ENCODE results near the gene BRMS1. TPM values are rescaled to one million over a fixed set of nuclear protein-coding genes. Genes with fewer than 3 reads are reported as not detected.

The BRMS1 gene
- total RNA-seq, 1 experiment from 2014 or later = 80.5 TPM

DNA sequence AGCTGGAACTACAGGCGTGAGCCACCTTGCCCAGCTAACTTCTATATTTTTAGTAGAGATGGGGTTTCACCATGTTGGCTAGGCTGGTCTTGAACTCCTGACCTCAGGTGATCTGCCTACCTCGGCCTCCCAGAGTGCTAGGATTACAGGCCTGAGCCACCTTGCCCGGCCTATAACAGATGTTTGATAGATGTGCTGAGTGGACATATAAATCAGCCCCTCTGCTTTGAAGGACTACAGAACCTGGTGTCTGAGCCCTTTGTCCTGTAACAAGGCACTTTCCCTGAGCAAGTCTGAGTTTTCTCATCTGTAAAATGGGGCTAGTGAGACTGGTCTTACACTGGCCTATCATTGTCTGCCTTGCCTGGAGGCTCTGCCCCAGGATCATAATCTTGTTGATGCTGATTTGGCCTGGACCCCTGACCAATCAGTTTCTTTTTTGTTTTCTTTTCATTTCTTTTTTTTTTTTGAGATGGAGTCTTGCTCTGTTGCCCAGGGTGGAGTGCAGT is 15.7 kb downstream of the BRMS1 start:
- Histone ChIP-seq H3K4me3 (ENCODE audit: low read depth in 2 of 2, low read length in 2 of 2) (no peak overlapping the region), H3K4me1 (ENCODE audit: control insufficient read depth, insufficient read depth, low read length) (peaks cover 18% of the 10 kb centered on the region), H3K36me3 (ENCODE audit: control insufficient read depth, insufficient read depth, low read length) (no peaks in the 10 kb centered on the region), H3K27ac (ENCODE audit: low read length) (no peak overlapping the region), H3K27me3 (ENCODE audit: control insufficient read depth, insufficient read depth, low read length) (no peaks in the 10 kb centered on the region), H3K9me3 (ENCODE audit: control insufficient read depth, insufficient read depth, low read depth, low read length) (no peaks in the 10 kb centered on the region)
- in situ Hi-C loops (cut with HindIII; ENCODE audit: low pct_unique_long_range_greater_than_20kb, low sequenced_read_pairs) (no loop called here), intact Hi-C loops (cut with micrococcal nuclease; ENCODE audit: unreplicated experiment) (loop anchor here (2.0 kb wide), 1 partner anchor 16 kb away; no protein-coding TSS in a partner anchor)
- DNase-seq (ENCODE audit: low read depth, low spot score) (no peak), ATAC-seq (no peak)
- no peak for TF ChIP-seq SIN3A (IDR thresholded peaks at IDR 0.05; ENCODE audit: borderline replicate concordance, insufficient read depth, low read depth, low read length)
- TF ChIP-seq TCF7L2 (IDR thresholded peaks at IDR 0.05; ENCODE audit: low read depth, low read length) = no peak
- no peak for TF ChIP-seq POLR2AphosphoS5 (IDR thresholded peaks at IDR 0.05; ENCODE audit: low read depth, low read length)
- no TSS peak for BruUV-seq (replicated peaks)
- ChIA-PET POLR2A (no interaction called here), CTCF (interaction anchor here (0.7 to 1.2 kb wide), 3 partner anchors 17 to 31 kb away, joined by 5 to 15 read pairs (median 5); no protein-coding TSS in a partner anchor)

DNA sequence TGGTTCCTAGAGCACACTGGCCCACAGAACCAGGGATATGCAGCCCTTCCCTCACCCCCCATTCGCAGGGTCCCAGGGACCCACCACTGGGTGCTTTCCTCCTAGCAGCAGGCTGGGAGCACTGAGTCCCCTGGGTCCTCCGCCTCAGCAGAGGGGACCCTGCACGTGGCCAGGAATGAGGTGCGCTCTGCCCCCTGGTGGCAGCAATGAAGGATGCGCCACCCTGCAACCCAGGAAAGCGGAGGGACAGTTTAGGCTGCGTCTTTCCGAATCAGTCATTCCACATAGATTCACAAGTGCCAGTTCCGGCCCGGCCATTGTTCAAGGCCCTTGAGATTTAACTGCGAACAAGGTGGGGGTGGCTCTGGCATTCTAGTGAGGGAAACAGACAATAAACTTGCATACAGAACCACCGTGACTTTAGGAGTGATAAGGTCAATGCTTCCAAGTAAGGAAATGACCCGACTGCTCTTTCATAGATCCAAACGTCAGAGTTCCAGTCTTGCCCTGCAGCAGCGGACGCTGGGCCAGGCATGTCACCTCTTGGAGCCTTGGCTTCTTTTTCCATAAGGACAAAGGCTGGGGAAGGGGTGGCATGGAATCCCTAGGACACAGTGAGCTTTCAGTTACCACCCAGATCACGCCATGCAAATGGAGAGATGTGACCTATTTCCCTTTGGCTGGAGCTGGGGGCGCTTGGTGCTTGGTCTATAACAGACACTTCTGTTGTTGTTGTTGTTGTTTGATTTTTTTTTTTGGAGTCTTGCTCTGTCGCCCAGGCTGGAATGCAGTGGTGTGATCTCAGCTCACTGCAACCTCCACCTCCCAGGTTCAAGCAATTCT is 16.4 kb downstream of the BRMS1 start:
- POLR2A ChIA-PET = no interaction called here
- peak; percentile 72 for DNase-seq (ENCODE audit: low read depth, low spot score)
- no peaks in the 10 kb centered on the region for H3K36me3 ChIP-seq (ENCODE audit: control insufficient read depth, insufficient read depth, low read length)
- peak; percentile 25; the same call in 1 of the 2 replicates for TF ChIP-seq SIN3A (IDR thresholded peaks at IDR 0.05; ENCODE audit: borderline replicate concordance, insufficient read depth, low read depth, low read length)
- peak; percentile 59; the same call in 1 of the 2 replicates for TF ChIP-seq TCF7L2 (IDR thresholded peaks at IDR 0.05; ENCODE audit: low read depth, low read length)
- 0 out of 2 replicates have a peak, but pooled peaks have one; percentile 53 for TF ChIP-seq POLR2AphosphoS5 (IDR thresholded peaks at IDR 0.05; ENCODE audit: low read depth, low read length)
- TF ChIP-seq, protein P1, sequence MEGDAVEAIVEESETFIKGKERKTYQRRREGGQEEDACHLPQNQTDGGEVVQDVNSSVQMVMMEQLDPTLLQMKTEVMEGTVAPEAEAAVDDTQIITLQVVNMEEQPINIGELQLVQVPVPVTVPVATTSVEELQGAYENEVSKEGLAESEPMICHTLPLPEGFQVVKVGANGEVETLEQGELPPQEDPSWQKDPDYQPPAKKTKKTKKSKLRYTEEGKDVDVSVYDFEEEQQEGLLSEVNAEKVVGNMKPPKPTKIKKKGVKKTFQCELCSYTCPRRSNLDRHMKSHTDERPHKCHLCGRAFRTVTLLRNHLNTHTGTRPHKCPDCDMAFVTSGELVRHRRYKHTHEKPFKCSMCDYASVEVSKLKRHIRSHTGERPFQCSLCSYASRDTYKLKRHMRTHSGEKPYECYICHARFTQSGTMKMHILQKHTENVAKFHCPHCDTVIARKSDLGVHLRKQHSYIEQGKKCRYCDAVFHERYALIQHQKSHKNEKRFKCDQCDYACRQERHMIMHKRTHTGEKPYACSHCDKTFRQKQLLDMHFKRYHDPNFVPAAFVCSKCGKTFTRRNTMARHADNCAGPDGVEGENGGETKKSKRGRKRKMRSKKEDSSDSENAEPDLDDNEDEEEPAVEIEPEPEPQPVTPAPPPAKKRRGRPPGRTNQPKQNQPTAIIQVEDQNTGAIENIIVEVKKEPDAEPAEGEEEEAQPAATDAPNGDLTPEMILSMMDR (IDR thresholded peaks at IDR 0.05) = peak; percentile 99
- TF ChIP-seq, protein P2, sequence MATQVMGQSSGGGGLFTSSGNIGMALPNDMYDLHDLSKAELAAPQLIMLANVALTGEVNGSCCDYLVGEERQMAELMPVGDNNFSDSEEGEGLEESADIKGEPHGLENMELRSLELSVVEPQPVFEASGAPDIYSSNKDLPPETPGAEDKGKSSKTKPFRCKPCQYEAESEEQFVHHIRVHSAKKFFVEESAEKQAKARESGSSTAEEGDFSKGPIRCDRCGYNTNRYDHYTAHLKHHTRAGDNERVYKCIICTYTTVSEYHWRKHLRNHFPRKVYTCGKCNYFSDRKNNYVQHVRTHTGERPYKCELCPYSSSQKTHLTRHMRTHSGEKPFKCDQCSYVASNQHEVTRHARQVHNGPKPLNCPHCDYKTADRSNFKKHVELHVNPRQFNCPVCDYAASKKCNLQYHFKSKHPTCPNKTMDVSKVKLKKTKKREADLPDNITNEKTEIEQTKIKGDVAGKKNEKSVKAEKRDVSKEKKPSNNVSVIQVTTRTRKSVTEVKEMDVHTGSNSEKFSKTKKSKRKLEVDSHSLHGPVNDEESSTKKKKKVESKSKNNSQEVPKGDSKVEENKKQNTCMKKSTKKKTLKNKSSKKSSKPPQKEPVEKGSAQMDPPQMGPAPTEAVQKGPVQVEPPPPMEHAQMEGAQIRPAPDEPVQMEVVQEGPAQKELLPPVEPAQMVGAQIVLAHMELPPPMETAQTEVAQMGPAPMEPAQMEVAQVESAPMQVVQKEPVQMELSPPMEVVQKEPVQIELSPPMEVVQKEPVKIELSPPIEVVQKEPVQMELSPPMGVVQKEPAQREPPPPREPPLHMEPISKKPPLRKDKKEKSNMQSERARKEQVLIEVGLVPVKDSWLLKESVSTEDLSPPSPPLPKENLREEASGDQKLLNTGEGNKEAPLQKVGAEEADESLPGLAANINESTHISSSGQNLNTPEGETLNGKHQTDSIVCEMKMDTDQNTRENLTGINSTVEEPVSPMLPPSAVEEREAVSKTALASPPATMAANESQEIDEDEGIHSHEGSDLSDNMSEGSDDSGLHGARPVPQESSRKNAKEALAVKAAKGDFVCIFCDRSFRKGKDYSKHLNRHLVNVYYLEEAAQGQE (IDR thresholded peaks at IDR 0.05; ENCODE audit: insufficient read depth in 1 of 2, low read depth in 2 of 2, low read length in 1 of 2) = no peak
- ATAC-seq = peak; percentile 89
- intact Hi-C loops (cut with micrococcal nuclease; ENCODE audit: unreplicated experiment) = loop anchor here (2.0 kb wide), 1 partner anchor 16 kb away; no protein-coding TSS in a partner anchor
- no peaks in the 10 kb centered on the region for H3K27me3 ChIP-seq (ENCODE audit: control insufficient read depth, insufficient read depth, low read length)
- H3K4me1 ChIP-seq (ENCODE audit: control insufficient read depth, insufficient read depth, low read length) = peaks cover 18% of the 10 kb centered on the region
- peak overlapping the region; percentile 9; the same call in 1 of the 2 replicates for H3K27ac ChIP-seq (ENCODE audit: low read length)
- in situ Hi-C loops (cut with HindIII; ENCODE audit: low pct_unique_long_range_greater_than_20kb, low sequenced_read_pairs) = no loop called here
- CTCF ChIA-PET = interaction anchor here (1.1 to 1.2 kb wide), 2 partner anchors 16 to 19 kb away, joined by 5 to 15 read pairs; no protein-coding TSS in a partner anchor
- no peaks in the 10 kb centered on the region for H3K9me3 ChIP-seq (ENCODE audit: control insufficient read depth, insufficient read depth, low read depth, low read length)
- BruUV-seq (replicated peaks) = no TSS peak
- peak overlapping the region in 1 of 2 experiments; percentile 6; a peak in 2 of 4 replicates for H3K4me3 ChIP-seq (ENCODE audit: low read depth in 2 of 2, low read length in 2 of 2)
